Hepatocyte (in vitro differentiated cells): ENCODE data around the gene SYNGR4. TPM values are rescaled to one million over a fixed set of nuclear protein-coding genes. Genes with fewer than 3 reads are reported as not detected.

ENCODE experiments used
- DNase-seq: peaks from one replicate; pipeline ENCODE4 v3.0.0-alpha.2; 2016; ENCODE audit warnings: low spot score
- H2AFZ ChIP-seq: fragments of 200-600 bp; sonication (generic); 2 replicates; pipeline ENCODE4 v1.6.0; 2016; ENCODE audit warnings: antibody characterized with exemption, mild to moderate bottlenecking
- H3K27ac ChIP-seq: fragments of 200-600 bp; sonication (generic); 2 replicates; pipeline ENCODE4 v1.5.1; 2016; ENCODE audit warnings: mild to moderate bottlenecking
- H3K27me3 ChIP-seq: fragments of 200-600 bp; sonication (generic); 2 replicates; pipeline ENCODE4 v1.6.1; 2016
- H3K36me3 ChIP-seq: fragments of 200-600 bp; sonication (generic); replicated peaks from 2 replicates; pipeline ENCODE4 v1.5.1; 2016; ENCODE audit warnings: low read depth; ENCODE audit not compliant: insufficient read depth
- H3K4me1 ChIP-seq: fragments of 200-600 bp; sonication (generic); 2 replicates; pipeline ENCODE4 v1.5.1; 2016; ENCODE audit warnings: mild to moderate bottlenecking, moderate library complexity; ENCODE audit not compliant: insufficient read depth
- H3K4me2 ChIP-seq: fragments of 200-600 bp; sonication (generic); 2 replicates; pipeline ENCODE4 v1.6.0; 2016
- H3K4me3 ChIP-seq: fragments of 200-600 bp; sonication (generic); 2 replicates; pipeline ENCODE4 v1.5.1; 2016; ENCODE audit warnings: mild to moderate bottlenecking
- H3K79me2 ChIP-seq: fragments of 200-600 bp; sonication (generic); 2 replicates; pipeline ENCODE4 v1.6.0; 2017; ENCODE audit warnings: mild to moderate bottlenecking
- H3K9me2 ChIP-seq: fragments of 200-600 bp; sonication (generic); replicated peaks from 2 replicates; pipeline ENCODE4 v1.6.0; 2017; ENCODE audit warnings: mild to moderate bottlenecking; ENCODE audit not compliant: insufficient read depth
- H3K9me3 ChIP-seq: fragments of 200-600 bp; sonication (generic); 2 replicates; pipeline ENCODE4 v1.5.1; 2016; ENCODE audit warnings: low read depth, mild to moderate bottlenecking
- H4K20me1 ChIP-seq: fragments of 200-600 bp; sonication (generic); 2 replicates; pipeline ENCODE4 v1.6.0; 2016; ENCODE audit warnings: mild to moderate bottlenecking; ENCODE audit not compliant: insufficient read depth, poor library complexity, severe bottlenecking
- CTCF ChIP-seq: fragments of 200-600 bp; sonication (generic); IDR thresholded peaks from 2 replicates; pipeline ENCODE4 v1.5.1; 2016; ENCODE audit warnings: antibody characterized with exemption, mild to moderate bottlenecking; ENCODE audit not compliant: poor library complexity
- EZH2 ChIP-seq: fragments of 200-600 bp; sonication (generic); IDR thresholded peaks from 2 replicates; pipeline ENCODE4 v1.6.1; 2016; ENCODE audit warnings: antibody characterized with exemption, mild to moderate bottlenecking, borderline replicate concordance
- EZH2phosphoT487 ChIP-seq: fragments of 200-600 bp; sonication (generic); IDR thresholded peaks from one replicate; pipeline ENCODE4 v1.6.1; 2018; ENCODE audit warnings: antibody characterized with exemption, mild to moderate bottlenecking, low read depth, moderate library complexity; ENCODE audit not compliant: unreplicated experiment, severe bottlenecking
- WGBS: methylation state at CpG from one replicate; pipeline ENCODE4 v1.1.6; 2016; ENCODE audit warnings: low lambda C conversion rate; ENCODE audit errors: missing lambda C conversion rate; 5-methylcytosine and 5-hydroxymethylcytosine counted together
- polyA plus RNA-seq: library from polyadenylated mRNA; unstranded; fragments of >200 nt; fragmentation: Nextera tagmentation; extraction: Ambion mirVana; gene quantifications from 2 replicates; pipeline ENCODE4 v1.2.1, GENCODE V29; 2016
- total RNA-seq: library from RNA; depleted of rRNA; stranded (reverse); fragments of >200 nt; gene quantifications from 2 replicates; pipeline ENCODE4 v1.2.3, GENCODE V29; 2014

Gene SYNGR4
- total and polyA plus RNA-seq, 2 experiments from 2014 or later: 1.3 TPM; not detected in 1

GRCh38 chr19:48395170-48395455, 30.9 kb downstream of the SYNGR4 start:
- Histone ChIP-seq H3K27me3 (peaks cover 50% of the 10 kb centered on the region), H3K36me3 (no peaks in the 10 kb centered on the region), H3K4me3 (no peak overlapping the region), H3K27ac (no peak overlapping the region), H3K9me2 (no peaks in the 10 kb centered on the region), H3K4me2 (peak overlapping the region; percentile 95), H3K4me1 (peaks cover 38% of the 10 kb centered on the region), H4K20me1 (no peaks in the 10 kb centered on the region), H3K79me2 (peaks cover 12% of the 10 kb centered on the region), H2AFZ (no peak overlapping the region), H3K9me3 (no peaks in the 10 kb centered on the region)
- no peak for DNase-seq
- 34% methylated on average over 2 of the region's 6 CpGs for WGBS
- TF ChIP-seq EZH2phosphoT487: no peak
- no peak for TF ChIP-seq CTCF

- no peaks in the 10 kb centered on the region for H3K9me3 ChIP-seq
- TF ChIP-seq EZH2phosphoT487: no peak
- TF ChIP-seq CTCF: no peak
- TF ChIP-seq EZH2: no peak
- no peaks in the 10 kb centered on the region for H4K20me1 ChIP-seq
- H3K4me3 ChIP-seq: no peak overlapping the region
- peaks cover 38% of the 10 kb centered on the region for H3K4me1 ChIP-seq
- DNase-seq: no peak
- H3K27me3 ChIP-seq: peaks cover 50% of the 10 kb centered on the region
- no peaks in the 10 kb centered on the region for H3K36me3 ChIP-seq
- WGBS: 57% methylated on average over 9 of the region's 9 CpGs
- H3K9me2 ChIP-seq: no peaks in the 10 kb centered on the region
- H3K4me2 ChIP-seq: peak overlapping the region; percentile 95
- no peak overlapping the region for H3K27ac ChIP-seq
- no peak overlapping the region for H2AFZ ChIP-seq
- peaks cover 8% of the 10 kb centered on the region for H3K79me2 ChIP-seq
Measured at GRCh38 chr19:48395499-48395898, 31.3 kb downstream of the SYNGR4 start.

GRCh38 chr19:48396016-48396823, 32.1 kb downstream of the SYNGR4 start:
- DNase-seq: no peak
- peak overlapping the region; percentile 95 for H3K4me2 ChIP-seq

More at GRCh38 chr19:48396016-48396823, 32.1 kb downstream of the SYNGR4 start:
- WGBS: 57% methylated on average over 12 of the region's 24 CpGs
- Histone ChIP-seq H3K27ac (no peak overlapping the region), H3K4me3 (no peak overlapping the region), H3K79me2 (peaks cover under 1% of the 10 kb centered on the region), H3K27me3 (peaks cover 50% of the 10 kb centered on the region), H4K20me1 (no peaks in the 10 kb centered on the region), H3K36me3 (no peaks in the 10 kb centered on the region), H3K4me1 (peaks cover 38% of the 10 kb centered on the region), H2AFZ (no peak overlapping the region), H3K9me2 (no peaks in the 10 kb centered on the region), H3K9me3 (no peaks in the 10 kb centered on the region)
- no peak for TF ChIP-seq CTCF
- TF ChIP-seq EZH2: no peak
- no peak for TF ChIP-seq EZH2phosphoT487
